ENCODE results near the gene CEP41.

Gene CEP41

DNA sequence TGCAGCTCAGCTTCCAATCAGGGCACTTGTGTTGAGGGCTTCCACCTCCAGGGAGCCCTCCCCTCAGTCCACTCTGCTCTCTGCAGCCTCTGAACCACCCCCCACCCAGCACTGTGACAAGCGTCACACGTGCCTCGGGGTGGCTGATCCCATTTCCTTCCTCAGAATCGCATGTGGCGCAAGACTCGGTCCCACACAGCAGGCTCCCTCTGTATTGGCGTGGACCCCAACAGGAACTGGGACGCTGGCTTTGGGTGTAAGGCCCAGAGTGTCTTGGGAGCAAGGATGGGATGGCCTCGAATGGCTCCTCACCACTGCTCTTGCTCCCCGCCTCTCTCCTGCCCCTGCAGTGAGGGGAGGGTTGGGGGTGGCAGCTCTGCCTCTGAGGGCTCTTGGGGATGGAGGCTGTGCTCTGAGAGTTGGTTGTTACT, 56.4 kb downstream of the CEP41 start:
- no peaks in the 10 kb centered on the region for H3K27me3 ChIP-seq (ENCODE audit: insufficient read depth, low read depth, severe bottlenecking)
- H3K27ac ChIP-seq = no peak overlapping the region
- H3K36me3 ChIP-seq = no peaks in the 10 kb centered on the region
- H3K9me3 ChIP-seq (ENCODE audit: severe bottlenecking) = no peaks in the 10 kb centered on the region
- TF ChIP-seq CTCF (IDR thresholded peaks at IDR 0.05; ENCODE audit: low read depth, low read length) = no peak
- H3K4me3 ChIP-seq (ENCODE audit: low read depth, low read length) = no peak overlapping the region
- DNase-seq = no peak

DNA sequence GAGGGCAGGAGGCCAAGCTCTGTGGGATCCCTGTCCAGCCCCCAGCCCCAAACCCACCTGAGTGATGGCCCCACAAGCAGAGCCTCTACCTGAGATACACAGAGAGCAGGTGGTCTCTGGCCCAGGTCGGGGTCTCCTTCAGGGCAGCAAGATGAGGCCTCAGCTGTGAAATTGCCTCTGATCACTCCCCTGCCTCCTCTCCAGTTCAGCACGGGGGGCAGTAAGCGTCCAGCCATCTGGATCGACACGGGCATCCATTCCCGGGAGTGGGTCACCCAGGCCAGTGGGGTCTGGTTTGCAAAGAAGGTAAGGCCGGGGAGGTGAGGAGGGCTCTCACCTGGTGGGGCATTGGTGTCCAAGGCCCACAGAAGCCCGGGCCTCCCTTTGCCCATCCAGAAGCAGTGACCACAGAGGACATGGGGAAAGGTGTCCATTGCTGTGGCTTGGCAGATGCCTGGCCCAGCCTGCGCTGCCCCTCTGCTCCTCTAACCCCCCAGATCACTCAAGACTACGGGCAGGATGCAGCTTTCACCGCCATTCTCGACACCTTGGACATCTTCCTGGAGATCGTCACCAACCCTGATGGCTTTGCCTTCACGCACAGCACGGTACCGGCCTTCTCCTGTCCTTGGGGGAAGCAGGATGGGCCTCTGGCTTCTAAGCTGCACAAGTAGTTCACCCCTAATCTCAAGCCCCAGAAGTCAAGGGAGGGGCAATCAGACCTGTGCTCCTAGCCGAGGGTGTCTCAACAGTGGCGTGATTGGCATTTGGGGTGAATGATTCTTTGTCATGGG, 57.4 kb downstream of the CEP41 start:
- Histone ChIP-seq H3K27ac (no peak overlapping the region), H3K36me3 (no peaks in the 10 kb centered on the region), H3K27me3 (ENCODE audit: insufficient read depth, low read depth, severe bottlenecking) (no peaks in the 10 kb centered on the region), H3K4me3 (ENCODE audit: low read depth, low read length) (no peak overlapping the region), H3K9me3 (ENCODE audit: severe bottlenecking) (no peaks in the 10 kb centered on the region)
- DNase-seq = no peak
- TF ChIP-seq CTCF (IDR thresholded peaks at IDR 0.05; ENCODE audit: low read depth, low read length) = no peak

DNA sequence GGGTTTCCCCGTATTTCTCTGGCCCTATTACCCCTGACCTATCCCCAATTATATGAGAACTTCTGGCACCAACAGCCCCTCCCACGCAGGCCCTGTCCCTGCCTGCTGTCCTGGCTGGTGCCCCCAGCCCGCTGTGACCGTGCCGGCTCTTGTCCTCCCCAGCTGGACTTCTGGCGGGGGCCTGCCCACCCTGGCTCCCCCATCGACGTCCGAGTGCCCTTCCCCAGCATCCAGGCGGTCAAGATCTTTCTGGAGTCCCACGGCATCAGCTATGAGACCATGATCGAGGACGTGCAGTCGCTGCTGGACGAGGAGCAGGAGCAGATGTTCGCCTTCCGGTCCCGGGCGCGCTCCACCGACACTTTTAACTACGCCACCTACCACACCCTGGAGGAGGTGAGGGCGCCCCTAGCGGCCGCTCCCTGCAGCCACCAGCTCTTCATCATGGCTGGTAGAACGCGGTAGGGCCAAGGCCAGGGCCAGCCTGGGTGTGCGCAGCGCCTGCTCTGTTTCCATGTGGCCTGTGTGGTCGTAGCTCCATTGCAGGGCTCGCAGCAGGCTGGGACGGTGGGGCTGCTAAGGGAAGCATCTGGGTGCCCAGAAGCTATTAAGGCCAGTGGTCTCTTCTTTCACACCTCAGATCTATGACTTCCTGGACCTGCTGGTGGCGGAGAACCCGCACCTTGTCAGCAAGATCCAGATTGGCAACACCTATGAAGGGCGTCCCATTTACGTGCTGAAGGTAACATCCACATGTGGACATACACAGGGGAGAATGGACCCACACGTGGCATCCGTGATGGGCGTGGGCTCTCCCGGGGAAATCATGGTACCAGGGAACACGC, 59.1 kb downstream of the CEP41 start:
- no peak overlapping the region; the same call in 1 of the 2 replicates for H3K27ac ChIP-seq
- no peak for TF ChIP-seq CTCF (IDR thresholded peaks at IDR 0.05; ENCODE audit: low read depth, low read length)
- H3K36me3 ChIP-seq = no peaks in the 10 kb centered on the region
- no peak overlapping the region for H3K4me3 ChIP-seq (ENCODE audit: low read depth, low read length)
- DNase-seq = no peak
- H3K9me3 ChIP-seq (ENCODE audit: severe bottlenecking) = no peaks in the 10 kb centered on the region
- H3K27me3 ChIP-seq (ENCODE audit: insufficient read depth, low read depth, severe bottlenecking) = no peaks in the 10 kb centered on the region

- peak overlapping the region; percentile 65 for H3K27ac ChIP-seq
Measured at GRCh38 chr7:130380861-130381455, 59.9 kb downstream of the CEP41 start.

More at GRCh38 chr7:130380861-130381455, 59.9 kb downstream of the CEP41 start:
- H3K4me3 ChIP-seq (ENCODE audit: low read depth, low read length) = no peak overlapping the region
- H3K27me3 ChIP-seq (ENCODE audit: insufficient read depth, low read depth, severe bottlenecking) = no peaks in the 10 kb centered on the region
- no peak for TF ChIP-seq CTCF (IDR thresholded peaks at IDR 0.05; ENCODE audit: low read depth, low read length)
- H3K9me3 ChIP-seq (ENCODE audit: severe bottlenecking) = peaks cover 3% of the 10 kb centered on the region
- no peaks in the 10 kb centered on the region for H3K36me3 ChIP-seq
- DNase-seq = no peak
